Breast epithelium (tissue), 4 donors: ENCODE measurements around the gene DZIP1. TPM values are rescaled to one million over a fixed set of nuclear protein-coding genes. Genes with fewer than 3 reads are reported as not detected.

Experiments used
- DNase-seq, 2 donors: peaks; one replicate each; pipeline ENCODE4 v3.0.0-alpha.2; 2019; ENCODE audit warnings: low spot score in 2 of 2
- H3K27ac ChIP-seq, 2 donors: fragments of 200-600 bp; sonication (generic) in 1 of 2; one replicate each; pipeline ENCODE4 v1.5.1; 2016 to 2019; ENCODE audit warnings: mild to moderate bottlenecking in 1 of 2
- H3K27me3 ChIP-seq, 2 donors: fragments of 200-600 bp; sonication (generic) in 1 of 2; one replicate each; pipeline versions ENCODE4 v1.5.1 to v1.6.0; 2017 to 2019; ENCODE audit warnings: control low read depth in 1 of 2, mild to moderate bottlenecking in 1 of 2
- H3K36me3 ChIP-seq: fragments of 200-600 bp; one replicate; pipeline ENCODE4 v1.5.1; 2019
- H3K4me1 ChIP-seq, 2 donors: fragments of 200-600 bp; sonication (generic); one replicate each; pipeline ENCODE4 v1.5.1; 2016 to 2019; ENCODE audit warnings: control low read depth in 1 of 2
- H3K4me3 ChIP-seq, 3 donors: fragments of 200-600 bp; sonication (generic); 1 replicate in 2 of 3; 2 replicates in 1 of 3; pipeline ENCODE4 v1.5.1; 2016 to 2019; ENCODE audit warnings: mild to moderate bottlenecking in 3 of 3, moderate library complexity in 2 of 3
- H3K9me3 ChIP-seq, 2 donors: fragments of 200-600 bp; sonication (generic) in 1 of 2; one replicate each; pipeline ENCODE4 v1.5.1; 2016 to 2019; ENCODE audit warnings: control low read depth in 1 of 2
- CTCF ChIP-seq, 3 donors: fragments of 450-650 bp; IDR thresholded peaks; one replicate each; pipeline ENCODE4 v1.5.1; 2016 to 2017; ENCODE audit warnings: antibody characterized with exemption in 3 of 3, mild to moderate bottlenecking in 3 of 3, moderate library complexity in 3 of 3
- POLR2A ChIP-seq: fragments of 450-650 bp; IDR thresholded peaks from one replicate; pipeline ENCODE4 v1.6.1; 2016; ENCODE audit warnings: antibody characterized with exemption, mild to moderate bottlenecking, moderate library complexity
- POLR2AphosphoS5 ChIP-seq, 3 donors: sonication (generic); formaldehyde crosslinking; IDR thresholded peaks; one replicate each; pipeline ENCODE4 v1.6.1; 2017; ENCODE audit warnings: antibody characterized with exemption in 3 of 3
- intact Hi-C: fragments of 100-400 bp; cut with DNase I; formaldehyde crosslinking; loops from one replicate; pipeline ENCODE4 v1.15.1; 2023; ENCODE audit warnings: low total_unique reads
- total RNA-seq, 3 donors: library from RNA; depleted of rRNA; stranded (reverse); fragments of >200 nt; gene quantifications; one replicate each; pipeline ENCODE4 v1.1.0, GENCODE V29; 2016

The DZIP1 gene
- total RNA-seq, 3 donors from 2014 or later, result 10.2 to 20.3 (median 10.4) TPM

- intact Hi-C loops, result no loop called here
- no peak overlapping the region for H3K27ac ChIP-seq
- H3K9me3 ChIP-seq, result no peaks in the 10 kb centered on the region
- peaks cover 0 to 8% of the 10 kb centered on the region in 2 donors for H3K27me3 ChIP-seq
- TF ChIP-seq CTCF (IDR thresholded peaks at IDR 0.05) (no peak), POLR2AphosphoS5 (IDR thresholded peaks at IDR 0.05) (no peak), POLR2A (no peak)
- no peaks in the 10 kb centered on the region for H3K36me3 ChIP-seq
- no peaks in the 10 kb centered on the region for H3K4me1 ChIP-seq
- DNase-seq, result no peak
- H3K4me3 ChIP-seq, result no peak overlapping the region
These were observed 102.5 kb downstream of the DZIP1 start for GRCh38 chr13:95541911-95542474.

- DNase-seq, result no peak
- intact Hi-C loops, result no loop called here
- H3K4me1 ChIP-seq, result no peaks in the 10 kb centered on the region
- H3K36me3 ChIP-seq, result no peaks in the 10 kb centered on the region
- H3K27me3 ChIP-seq, result peaks cover 0 to 3% of the 10 kb centered on the region in 2 donors
- H3K4me3 ChIP-seq, result no peak overlapping the region
- no peaks in the 10 kb centered on the region for H3K9me3 ChIP-seq
- no peak for TF ChIP-seq CTCF (IDR thresholded peaks at IDR 0.05)
- no peak for TF ChIP-seq POLR2AphosphoS5 (IDR thresholded peaks at IDR 0.05)
- TF ChIP-seq POLR2A, result no peak
- H3K27ac ChIP-seq, result no peak overlapping the region
These were observed 103.2 kb downstream of the DZIP1 start for GRCh38 chr13:95541308-95541707.

GRCh38 chr13:95540888-95541287 is 103.6 kb downstream of the DZIP1 start:
- no peak for DNase-seq
- H3K9me3 ChIP-seq, result no peaks in the 10 kb centered on the region
- H3K36me3 ChIP-seq, result no peaks in the 10 kb centered on the region
- intact Hi-C loops, result no loop called here
- peaks cover 0 to 3% of the 10 kb centered on the region in 2 donors for H3K27me3 ChIP-seq
- no peaks in the 10 kb centered on the region for H3K4me1 ChIP-seq
- no peak overlapping the region for H3K27ac ChIP-seq
- TF ChIP-seq POLR2A (no peak), CTCF (IDR thresholded peaks at IDR 0.05) (no peak), POLR2AphosphoS5 (IDR thresholded peaks at IDR 0.05) (no peak)
- H3K4me3 ChIP-seq, result no peak overlapping the region

- intact Hi-C loops, result no loop called here
- no peaks in the 10 kb centered on the region for H3K4me1 ChIP-seq
- TF ChIP-seq CTCF (IDR thresholded peaks at IDR 0.05) (peak in 2 of 3 donors; percentile 19 to 26), POLR2A (no peak), POLR2AphosphoS5 (IDR thresholded peaks at IDR 0.05) (no peak)
- H3K36me3 ChIP-seq, result no peaks in the 10 kb centered on the region
- no peaks in the 10 kb centered on the region for H3K9me3 ChIP-seq
- no peak overlapping the region for H3K4me3 ChIP-seq
- peaks cover 0 to 4% of the 10 kb centered on the region in 2 donors for H3K27me3 ChIP-seq
- no peak overlapping the region for H3K27ac ChIP-seq
- no peak for DNase-seq
These were observed 107.8 kb downstream of the DZIP1 start for GRCh38 chr13:95536632-95537241.

DNA sequence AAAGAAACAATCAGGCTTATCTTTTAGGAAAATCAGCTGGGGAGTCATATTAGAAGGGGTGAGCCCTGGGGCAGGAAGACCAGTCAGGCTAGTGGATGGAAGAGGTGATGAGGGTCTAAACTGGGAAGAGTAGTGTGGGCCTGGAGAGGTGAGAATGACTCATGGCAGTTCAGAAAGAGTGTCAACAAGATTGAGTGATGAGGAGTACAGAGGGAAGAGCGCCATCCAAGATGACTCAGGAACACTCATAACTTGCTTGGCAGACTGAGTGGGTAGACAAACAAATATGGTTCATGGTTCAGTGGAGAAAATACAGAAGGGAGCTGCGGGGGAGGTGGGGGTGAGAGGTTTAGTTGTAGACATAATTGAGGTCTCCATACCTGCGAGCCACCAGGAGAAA is 109.3 kb downstream of the DZIP1 start:
- H3K27me3 ChIP-seq, result peaks cover 0 to 4% of the 10 kb centered on the region in 2 donors
- H3K36me3 ChIP-seq, result no peaks in the 10 kb centered on the region
- H3K4me1 ChIP-seq, result no peaks in the 10 kb centered on the region
- no peaks in the 10 kb centered on the region for H3K9me3 ChIP-seq
- intact Hi-C loops, result no loop called here
- no peak overlapping the region for H3K4me3 ChIP-seq
- H3K27ac ChIP-seq, result no peak overlapping the region
- TF ChIP-seq POLR2A (no peak), CTCF (IDR thresholded peaks at IDR 0.05) (no peak), POLR2AphosphoS5 (IDR thresholded peaks at IDR 0.05) (no peak)
- no peak for DNase-seq
